ENCODE results near the gene ETV2. TPM values are rescaled to one million over a fixed set of nuclear protein-coding genes. Genes with fewer than 3 reads are reported as not detected.
"Not testable (repeated sequence)": the region's sequence is repeated elsewhere in the genome, so short reads cannot be mapped to it uniquely, and the experiment has no call there.

ETV2 gene
- total and polyA plus RNA-seq, 9 donors, result 0.79 to 2.5 (median 1.6) TPM; not detected in 1

GRCh38 chr19:35673121-35673804 is 31.7 kb downstream of the ETV2 start:
- Histone ChIP-seq H3K4me1 (ENCODE audit: insufficient read depth) (peaks cover 2% of the 10 kb centered on the region), H3K4me3 (no peak overlapping the region), H3K9me3 (no peaks in the 10 kb centered on the region), H3K36me3 (no peaks in the 10 kb centered on the region), H3K27ac (no peak overlapping the region), H3K27me3 (no peaks in the 10 kb centered on the region)
- WGBS, 3 donors, result 6 to 8% (median 6%) methylated on average over 39 of the region's 39 CpGs
- TF ChIP-seq POLR2A (IDR thresholded peaks at IDR 0.05), result no peak
- no peak for TF ChIP-seq EP300 (IDR thresholded peaks at IDR 0.05)
- TF ChIP-seq CTCF (IDR thresholded peaks at IDR 0.05), result no peak
- intact Hi-C loops (cut with DNase I), result no loop called here
- no peak for DNase-seq

- 74 to 80% (median 76%) methylated on average over 15 of the region's 15 CpGs for WGBS, 3 donors
- Histone ChIP-seq H3K4me3 (no peak overlapping the region), H3K27me3 (no peaks in the 10 kb centered on the region), H3K9me3 (no peaks in the 10 kb centered on the region), H3K36me3 (no peaks in the 10 kb centered on the region), H3K27ac (no peak overlapping the region), H3K4me1 (ENCODE audit: insufficient read depth) (peaks cover 2% of the 10 kb centered on the region)
- no peak for TF ChIP-seq POLR2A (IDR thresholded peaks at IDR 0.05)
- no peak for TF ChIP-seq CTCF (IDR thresholded peaks at IDR 0.05)
- TF ChIP-seq EP300 (IDR thresholded peaks at IDR 0.05), result no peak
- DNase-seq, result no peak
- intact Hi-C loops (cut with DNase I), result loop anchor here in 1 of 4 donors (5.0 kb wide), 1 partner anchor 157 kb away; no protein-coding TSS in a partner anchor
Measured at GRCh38 chr19:35675589-35676140, 34.1 kb downstream of the ETV2 start.

GRCh38 chr19:35689836-35690235 is 48.3 kb downstream of the ETV2 start:
- intact Hi-C loops (cut with DNase I), result loop anchor here in 3 of 4 donors (5.0 to 10.0 kb wide), 3 partner anchors 127 to 245 kb away; partner anchors contain the start of gene LRFN3 (in 2 of the 3)
- H3K27ac ChIP-seq, result no peak overlapping the region
- no peaks in the 10 kb centered on the region for H3K36me3 ChIP-seq
- no peaks in the 10 kb centered on the region for H3K9me3 ChIP-seq
- WGBS, 3 donors, result 27 to 44% (median 29%) methylated on average over 4 of the region's 4 CpGs
- no peaks in the 10 kb centered on the region for H3K27me3 ChIP-seq
- no peak overlapping the region for H3K4me3 ChIP-seq
- TF ChIP-seq EP300 (IDR thresholded peaks at IDR 0.05) (no peak), CTCF (IDR thresholded peaks at IDR 0.05) (no peak), POLR2A (IDR thresholded peaks at IDR 0.05) (no peak)
- no peak for DNase-seq
- no peaks in the 10 kb centered on the region for H3K4me1 ChIP-seq (ENCODE audit: insufficient read depth)

- H3K9me3 ChIP-seq; H3K27me3 ChIP-seq; H3K36me3 ChIP-seq; H3K4me1 ChIP-seq (ENCODE audit: insufficient read depth); H3K27ac ChIP-seq; H3K4me3 ChIP-seq; DNase-seq: not testable (repeated sequence)
- WGBS, 3 donors, result 92 to 94% (median 92%) methylated on average over 35 to 37 of the region's 37 CpGs
- intact Hi-C loops (cut with DNase I), result loop anchor here in 3 of 4 donors (5.0 to 10.0 kb wide), 3 partner anchors 126 to 244 kb away; partner anchors contain the start of gene LRFN3 (in 2 of the 3)
Measured at GRCh38 chr19:35691106-35691505, 49.6 kb downstream of the ETV2 start.

- TF ChIP-seq CTCF (IDR thresholded peaks at IDR 0.05), result no peak
- no peak for TF ChIP-seq EP300 (IDR thresholded peaks at IDR 0.05)
- TF ChIP-seq POLR2A (IDR thresholded peaks at IDR 0.05), result no peak
- no peak for DNase-seq
- intact Hi-C loops (cut with DNase I), result loop anchor here in 3 of 4 donors (5.0 to 10.0 kb wide), 3 partner anchors 125 to 243 kb away; partner anchors contain the start of gene LRFN3 (in 2 of the 3)
- Histone ChIP-seq H3K27ac (no peak overlapping the region), H3K36me3 (no peaks in the 10 kb centered on the region), H3K27me3 (no peaks in the 10 kb centered on the region), H3K4me1 (ENCODE audit: insufficient read depth) (no peaks in the 10 kb centered on the region), H3K4me3 (no peak overlapping the region), H3K9me3 (no peaks in the 10 kb centered on the region)
- WGBS, 3 donors, result 76 to 82% (median 81%) methylated on average over 11 of the region's 11 CpGs
Measured at GRCh38 chr19:35692010-35692409, 50.5 kb downstream of the ETV2 start.

All from ovary (tissue), 9 donors.